H1 (cell line): ENCODE measurements around the gene ELP1. TPM values are rescaled to one million over a fixed set of nuclear protein-coding genes. Genes with fewer than 3 reads are reported as not detected.
A peak's percentile ranks its signal among the peaks of the same experiment; 100 is the strongest.

Experiments
- CTCF ChIA-PET: fragments of 300-600 bp; sonication (Branson Sonifier 250); formaldehyde crosslinking; loops from one replicate; lab custom pipeline; 2021; ENCODE audit not compliant: partially characterized antibody; lab: Charles Lee
- POLR2A ChIA-PET: fragments of 300-600 bp; sonication (Branson Sonifier 250); formaldehyde crosslinking; loops from one replicate; lab custom pipeline; 2021; ENCODE audit warnings: inconsistent platforms; ENCODE audit not compliant: partially characterized antibody; lab: Charles Lee
- DNase-seq, 2 experiments: peaks; one replicate each; pipeline versions ENCODE4 v3.0.0 to v3.0.0-alpha.2; 2010 to 2022; ENCODE audit warnings: low spot score in 2 of 2, low read depth in 1 of 2, mixed read lengths in 1 of 2
- FAIRE-seq: peaks from 2 replicates; lab custom pipeline; 2011; peaks lifted over from hg19 to GRCh38; lab: Jason Lieb, UNC
- H2AFZ ChIP-seq: 2 replicates; pipeline ENCODE4 v1.8.1; 2012; ENCODE audit warnings: low read length, inconsistent platforms
- H2AK5ac ChIP-seq: 2 replicates; pipeline ENCODE4 v1.6.1; 2013; ENCODE audit warnings: low read depth, low read length
- H2BK120ac ChIP-seq: replicated peaks from 2 replicates; pipeline ENCODE3; 2013; ENCODE audit warnings: low read depth, low read length, inconsistent platforms
- H2BK12ac ChIP-seq: 2 replicates; pipeline ENCODE4 v1.6.1; 2013; ENCODE audit warnings: low read depth, low read length
- H2BK15ac ChIP-seq: 2 replicates; pipeline ENCODE4 v1.6.1; 2013; ENCODE audit warnings: low read length
- H2BK20ac ChIP-seq: 2 replicates; pipeline ENCODE4 v1.6.1; 2013; ENCODE audit warnings: low read length
- H2BK5ac ChIP-seq: 2 replicates; pipeline ENCODE4 v1.6.1; 2013; ENCODE audit warnings: low read depth, low read length
- H3K14ac ChIP-seq: 2 replicates; pipeline ENCODE4 v1.6.1; 2013; ENCODE audit warnings: inconsistent platforms; ENCODE audit not compliant: insufficient read length
- H3K18ac ChIP-seq: 2 replicates; pipeline ENCODE4 v1.6.1; 2013; ENCODE audit warnings: low read length; ENCODE audit errors: extremely low read depth
- H3K23ac ChIP-seq: 2 replicates; pipeline ENCODE4 v1.6.1; 2013; ENCODE audit warnings: inconsistent platforms; ENCODE audit not compliant: insufficient read length
- H3K23me2 ChIP-seq: 2 replicates; pipeline ENCODE4 v1.6.1; 2013; ENCODE audit warnings: low read depth, low read length
- H3K27ac ChIP-seq: 2 replicates; pipeline ENCODE4 v1.6.1; 2011; ENCODE audit warnings: low read depth, low read length, inconsistent platforms
- H3K27me3 ChIP-seq, 4 experiments: replicated peaks in 1 of 4; 1 replicate in 1 of 4; 2 replicates in 3 of 4; pipeline versions ENCODE4 v1.6.1 to v1.8.1; 2011 to 2013; ENCODE audit warnings: low read length in 3 of 4, mild to moderate bottlenecking in 3 of 4, inconsistent platforms in 2 of 4, mixed read lengths in 2 of 4, moderate library complexity in 1 of 4; ENCODE audit not compliant: control insufficient read depth in 3 of 4, insufficient read depth in 3 of 4; ENCODE audit errors: extremely low read depth in 1 of 4
- H3K36me3 ChIP-seq, 4 experiments: 2 replicates each; pipeline versions ENCODE4 v1.6.1 to v1.8.1; 2011 to 2013; ENCODE audit warnings: mild to moderate bottlenecking in 4 of 4, low read length in 3 of 4, moderate library complexity in 2 of 4, control low read depth in 1 of 4, inconsistent platforms in 1 of 4; ENCODE audit not compliant: insufficient read depth in 4 of 4, control insufficient read depth in 2 of 4
- H3K4ac ChIP-seq: replicated peaks from 2 replicates; pipeline ENCODE3; 2013; ENCODE audit warnings: low read length, low read depth, mixed read lengths, inconsistent platforms; ENCODE audit not compliant: insufficient read length
- H3K4me1 ChIP-seq, 4 experiments: replicated peaks in 1 of 4; 1 replicate in 1 of 4; 2 replicates in 3 of 4; pipeline versions ENCODE4 v1.6.1 to v1.8.1; 2011 to 2013; ENCODE audit warnings: low read length in 3 of 4, inconsistent platforms in 2 of 4, mixed read lengths in 1 of 4; ENCODE audit not compliant: insufficient read depth in 4 of 4, control insufficient read depth in 3 of 4
- H3K4me2 ChIP-seq, 2 experiments: 2 replicates each; pipeline versions ENCODE4 v1.6.1 to v1.8.1; 2011 to 2013; ENCODE audit warnings: low read depth in 2 of 2, low read length in 2 of 2, control low read depth in 1 of 2, inconsistent platforms in 1 of 2, mild to moderate bottlenecking in 1 of 2; ENCODE audit not compliant: insufficient read depth in 1 of 2
- H3K4me3 ChIP-seq, 4 experiments: fragments of 200-600, 300-600 bp in 1 of 4; sonication (generic), shearing (Covaris generic), sonication (Bioruptor Twin) in 1 of 4; 2 replicates each; pipeline versions ENCODE4 v1.5.1 to v1.8.1; 2011 to 2016; ENCODE audit warnings: low read length in 4 of 4, low read depth in 3 of 4, control low read depth in 2 of 4, inconsistent platforms in 2 of 4, mild to moderate bottlenecking in 2 of 4, mixed read lengths in 1 of 4, moderate library complexity in 1 of 4; ENCODE audit not compliant: insufficient read depth in 2 of 4; ENCODE audit errors: extremely low read depth in 1 of 4
- H3K56ac ChIP-seq: replicated peaks from 2 replicates; pipeline ENCODE3; 2013; ENCODE audit warnings: low read depth, mild to moderate bottlenecking, mixed read lengths, low read length, inconsistent platforms; ENCODE audit not compliant: insufficient read length
- H3K79me1 ChIP-seq: 2 replicates; pipeline ENCODE4 v1.6.1; 2013; ENCODE audit warnings: low read depth, low read length, control low read depth
- H3K79me2 ChIP-seq, 2 experiments: 2 replicates each; pipeline versions ENCODE4 v1.6.1 to v1.8.1; 2012 to 2013; ENCODE audit warnings: low read length in 2 of 2, mild to moderate bottlenecking in 2 of 2, inconsistent platforms in 1 of 2; ENCODE audit not compliant: insufficient read depth in 2 of 2, control insufficient read depth in 1 of 2
- H3K9ac ChIP-seq, 4 experiments: replicated peaks in 1 of 4; 1 replicate in 1 of 4; 2 replicates in 3 of 4; pipeline versions ENCODE4 v1.6.1 to v1.8.1; 2011 to 2013; ENCODE audit warnings: low read depth in 3 of 4, low read length in 3 of 4, control low read depth in 2 of 4, mild to moderate bottlenecking in 2 of 4, moderate library complexity in 2 of 4, inconsistent platforms in 1 of 4; ENCODE audit errors: extremely low read depth in 1 of 4
- H3K9me3 ChIP-seq, 2 experiments: 2 replicates each; pipeline versions ENCODE4 v1.6.1 to v1.8.1; 2012 to 2013; ENCODE audit warnings: mild to moderate bottlenecking in 2 of 2, moderate library complexity in 2 of 2, control low read depth in 1 of 2, inconsistent platforms in 1 of 2, low read depth in 1 of 2, low read length in 1 of 2, mixed read lengths in 1 of 2; ENCODE audit not compliant: insufficient read depth in 2 of 2
- H4K20me1 ChIP-seq, 2 experiments: replicated peaks in 1 of 2; 2 replicates each; pipeline versions ENCODE3 to v1.8.1; 2011 to 2013; ENCODE audit warnings: inconsistent platforms in 2 of 2, low read length in 2 of 2, mild to moderate bottlenecking in 1 of 2; ENCODE audit not compliant: insufficient read depth in 2 of 2, control insufficient read depth in 1 of 2
- H4K5ac ChIP-seq: 2 replicates; pipeline ENCODE4 v1.6.1; 2013; ENCODE audit warnings: low read length, low read depth, mixed read lengths, inconsistent platforms; ENCODE audit not compliant: insufficient read length
- H4K8ac ChIP-seq: 2 replicates; pipeline ENCODE4 v1.8.0; 2013; ENCODE audit warnings: mild to moderate bottlenecking, moderate library complexity, low read length, inconsistent platforms; ENCODE audit not compliant: insufficient read depth; ENCODE audit errors: extremely low read depth
- H4K91ac ChIP-seq: replicated peaks from 2 replicates; pipeline ENCODE3; 2013; ENCODE audit warnings: low read length, mixed read lengths, inconsistent platforms; ENCODE audit not compliant: insufficient read length
- BACH1 ChIP-seq: IDR thresholded peaks from 2 replicates; pipeline ENCODE4 v1.6.1; 2012; ENCODE audit warnings: low read length, improper control_type of control experiment
- BCL11A ChIP-seq, 2 experiments: IDR thresholded peaks; one replicate each; pipeline ENCODE4 v1.6.1; 2011; ENCODE audit warnings: low read depth in 2 of 2, low read length in 2 of 2, mild to moderate bottlenecking in 2 of 2
- CHD1 ChIP-seq: IDR thresholded peaks from 2 replicates; pipeline ENCODE4 v1.6.1; 2012; ENCODE audit warnings: low read depth, low read length, improper control_type of control experiment
- POLR2AphosphoS5 ChIP-seq: IDR thresholded peaks from 2 replicates; pipeline ENCODE4 v1.6.1; 2011; ENCODE audit warnings: low read depth, low read length
- POU5F1 ChIP-seq: IDR thresholded peaks from 2 replicates; pipeline ENCODE4 v1.6.1; 2011; ENCODE audit warnings: low read depth, mild to moderate bottlenecking, low read length, moderate library complexity
- RFX5 ChIP-seq: IDR thresholded peaks from 2 replicates; pipeline ENCODE4 v1.6.1; 2011; ENCODE audit warnings: low read depth, low read length, improper control_type of control experiment, borderline replicate concordance
- SIN3A ChIP-seq, 2 experiments: IDR thresholded peaks in 1 of 2; conservative IDR thresholded peaks in 1 of 2; 2 replicates each; pipeline ENCODE4 v1.6.1; 2011 to 2012; ENCODE audit warnings: low read length in 2 of 2, improper control_type of control experiment in 1 of 2, low read depth in 1 of 2, mild to moderate bottlenecking in 1 of 2
- TAF1 ChIP-seq: IDR thresholded peaks from 2 replicates; pipeline ENCODE4 v1.6.1; 2011; ENCODE audit warnings: mild to moderate bottlenecking, low read depth, low read length
- TAF7 ChIP-seq: optimal IDR thresholded peaks from 2 replicates; pipeline ENCODE3; 2011; ENCODE audit warnings: low read depth, mild to moderate bottlenecking, inconsistent platforms, low read length, moderate library complexity, borderline replicate concordance
- TCF12 ChIP-seq: IDR thresholded peaks from 2 replicates; pipeline ENCODE4 v1.6.1; 2011; ENCODE audit warnings: low read depth, mild to moderate bottlenecking, low read length
- USF2 ChIP-seq: IDR thresholded peaks from 2 replicates; pipeline ENCODE4 v1.6.1; 2011; ENCODE audit warnings: low read length, improper control_type of control experiment
- YY1 ChIP-seq: IDR thresholded peaks from 2 replicates; pipeline ENCODE4 v1.6.1; 2011; ENCODE audit warnings: low read depth, mild to moderate bottlenecking, low read length
- ZNF274 ChIP-seq: IDR thresholded peaks from 2 replicates; pipeline ENCODE4 v1.7.0; 2012; ENCODE audit warnings: low read length, borderline replicate concordance; ENCODE audit errors: extremely low read depth
- WGBS, 2 experiments: shearing (Covaris generic) in 1 of 2; methylation state at CpG; one replicate each; pipeline versions ENCODE4 v1.1.6 to v1.1.7; 2013 to 2015; ENCODE audit warnings: low lambda C conversion rate in 2 of 2, mixed read lengths in 2 of 2, inconsistent platforms in 1 of 2, low coverage in 1 of 2, missing lambda C conversion rate in 1 of 2; ENCODE audit not compliant: insufficient replicate concordance in 2 of 2, insufficient coverage in 1 of 2, insufficient read length in 1 of 2; ENCODE audit errors: extremely low coverage in 1 of 2, missing lambda C conversion rate in 1 of 2; 5-methylcytosine and 5-hydroxymethylcytosine counted together
- polyA plus RNA-seq, 7 experiments: library from polyadenylated mRNA; depleted of rRNA in 3 of 7; stranded (reverse) in 5 of 7; unstranded in 2 of 7; fragments of >200 nt in 5 of 7; fragments of 200-250 nt in 2 of 7; gene quantifications; 1 replicate in 5 of 7; 2 replicates in 1 of 7; 4 replicates in 1 of 7; pipeline versions ENCODE4 v1.2.1 to v1.2.3, GENCODE V29; 2011 to 2013; ENCODE audit warnings: missing spikeins in 2 of 7, mixed read lengths in 2 of 7
- total RNA-seq: library from RNA; stranded (reverse); fragmentation: NEBNext Ultra II Directional; extraction: Animal tissue kit (Norgen Biotek cat#: 25700); gene quantifications from 2 replicates; pipeline ENCODE4 v1.2.1, GENCODE V29; 2021

The ELP1 gene
- total and polyA plus RNA-seq, 2 of the 8 experiments (the other 6 are each of a cell fraction or from before 2014, with no cell fraction given) = 13.9 to 31.3 TPM

GRCh38 chr9:108842610-108843295 lies 91.2 kb downstream of the ELP1 start:
- Histone ChIP-seq H3K9me3 (peaks cover 0 to 4% of the 10 kb centered on the region in 2 experiments; a peak in 1 of 4 replicates), H4K5ac (no peak overlapping the region), H3K14ac (no peak overlapping the region), H3K23ac (no peak overlapping the region), H3K27me3 (no peaks in the 10 kb centered on the region), H3K79me2 (no peaks in the 10 kb centered on the region), H3K79me1 (no peaks in the 10 kb centered on the region), H3K36me3 (no peaks in the 10 kb centered on the region), H2BK12ac (no peak overlapping the region), H3K4me1 (no peaks in the 10 kb centered on the region), H3K4ac (no peak overlapping the region), H3K56ac (no peak overlapping the region), H2BK120ac (no peak overlapping the region), H3K9ac (no peak overlapping the region), H4K91ac (no peak overlapping the region), H2BK20ac (no peak overlapping the region), H3K27ac (no peak overlapping the region), H3K4me3 (no peak overlapping the region), H4K20me1 (no peaks in the 10 kb centered on the region), H3K18ac (no peak overlapping the region; the same call in 1 of the 2 replicates), H3K4me2 (no peak overlapping the region), H4K8ac (no peak overlapping the region), H2AFZ (peak overlapping the region; percentile 57; the same call in 1 of the 2 replicates), H3K23me2 (no peaks in the 10 kb centered on the region), H2BK5ac (no peak overlapping the region), H2AK5ac (no peak overlapping the region), H2BK15ac (peak overlapping the region; percentile 46; the same call in 1 of the 2 replicates)
- ChIA-PET CTCF (interaction anchor here (1.4 kb wide), 1 partner anchor 8 kb away, joined by 3 read pairs; no protein-coding TSS in a partner anchor), POLR2A (no interaction called here)
- 82% methylated on average over 15 of the region's 16 CpGs; no CpG with 5 or more reads in 1 of the 2 experiments for WGBS, 2 experiments
- DNase-seq (no peak), FAIRE-seq (no peak)
- TF ChIP-seq BACH1 (no peak), BCL11A (IDR thresholded peaks at IDR 0.05; ENCODE audit: low read depth in 2 of 2, low read length in 2 of 2) (no peak), TAF7 (no peak), SIN3A (conservative IDR thresholded peaks at IDR 0.05 in 1 of 2, IDR thresholded peaks at IDR 0.05 in 1 of 2; ENCODE audit: low read depth in 1 of 2, low read length in 2 of 2) (no peak), USF2 (no peak), POU5F1 (no peak), YY1 (no peak), TCF12 (no peak), POLR2AphosphoS5 (no peak), CHD1 (no peak), RFX5 (no peak), TAF1 (no peak), ZNF274 (no peak)
